DLD1 (cell line): Measurements from ENCODE around the gene ST3GAL2.
"Not testable (repeated sequence)": the region's sequence is repeated elsewhere in the genome, so short reads cannot be mapped to it uniquely, and the experiment has no call there.

Experiments used
- in situ Hi-C: cut with HindIII; loops from 2 replicates; pipeline ENCODE4 v1.10.0; 2017; ENCODE audit warnings: low sequenced_read_pairs

Gene ST3GAL2

GRCh38 chr16:70349783-70350182 lies 89.1 kb downstream of the ST3GAL2 start:
- in situ Hi-C loops: no loop called here

- in situ Hi-C loops: no loop called here
Measured at GRCh38 chr16:70348991-70349390, 89.9 kb downstream of the ST3GAL2 start.

GRCh38 chr16:70345840-70346239 lies 93.1 kb downstream of the ST3GAL2 start:
- in situ Hi-C loops: no loop called here

- in situ Hi-C loops: no loop called here
Measured at GRCh38 chr16:70342016-70342415, 96.9 kb downstream of the ST3GAL2 start.

GRCh38 chr16:70341600-70341999 lies 97.3 kb downstream of the ST3GAL2 start:
- in situ Hi-C loops: no loop called here

GRCh38 chr16:70337814-70338213 lies 101.1 kb downstream of the ST3GAL2 start:
- in situ Hi-C loops: no loop called here

- in situ Hi-C loops: not testable (repeated sequence)
Measured at GRCh38 chr16:70332728-70333127, 106.2 kb downstream of the ST3GAL2 start.

GRCh38 chr16:70331588-70332358 lies 107.1 kb downstream of the ST3GAL2 start:
- in situ Hi-C loops: no loop called here

GRCh38 chr16:70331091-70331490 lies 107.8 kb downstream of the ST3GAL2 start:
- in situ Hi-C loops: no loop called here
